ENCODE data around the gene FGFR1OP2.

DNA sequence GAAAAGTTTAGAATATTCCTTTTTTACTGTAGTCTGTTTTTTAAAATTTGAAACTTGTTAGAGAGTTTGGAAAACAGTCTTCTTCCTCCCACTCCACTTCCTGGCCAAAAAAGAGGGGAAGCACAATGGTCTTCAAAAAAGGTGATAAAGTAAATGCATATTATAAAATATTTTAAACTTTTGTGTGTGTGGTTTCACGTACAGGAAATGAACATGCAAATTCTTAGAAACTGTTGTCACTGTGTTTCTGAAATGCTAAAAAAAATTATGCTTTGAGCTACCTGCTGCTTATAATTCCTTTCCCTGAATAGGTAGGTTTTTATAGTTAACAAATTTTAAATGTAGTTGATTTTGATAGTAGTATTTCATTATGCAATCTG is 2.9 kb downstream of the FGFR1OP2 start:
- TF ChIP-seq, protein P1, sequence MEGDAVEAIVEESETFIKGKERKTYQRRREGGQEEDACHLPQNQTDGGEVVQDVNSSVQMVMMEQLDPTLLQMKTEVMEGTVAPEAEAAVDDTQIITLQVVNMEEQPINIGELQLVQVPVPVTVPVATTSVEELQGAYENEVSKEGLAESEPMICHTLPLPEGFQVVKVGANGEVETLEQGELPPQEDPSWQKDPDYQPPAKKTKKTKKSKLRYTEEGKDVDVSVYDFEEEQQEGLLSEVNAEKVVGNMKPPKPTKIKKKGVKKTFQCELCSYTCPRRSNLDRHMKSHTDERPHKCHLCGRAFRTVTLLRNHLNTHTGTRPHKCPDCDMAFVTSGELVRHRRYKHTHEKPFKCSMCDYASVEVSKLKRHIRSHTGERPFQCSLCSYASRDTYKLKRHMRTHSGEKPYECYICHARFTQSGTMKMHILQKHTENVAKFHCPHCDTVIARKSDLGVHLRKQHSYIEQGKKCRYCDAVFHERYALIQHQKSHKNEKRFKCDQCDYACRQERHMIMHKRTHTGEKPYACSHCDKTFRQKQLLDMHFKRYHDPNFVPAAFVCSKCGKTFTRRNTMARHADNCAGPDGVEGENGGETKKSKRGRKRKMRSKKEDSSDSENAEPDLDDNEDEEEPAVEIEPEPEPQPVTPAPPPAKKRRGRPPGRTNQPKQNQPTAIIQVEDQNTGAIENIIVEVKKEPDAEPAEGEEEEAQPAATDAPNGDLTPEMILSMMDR (IDR thresholded peaks at IDR 0.05 in 4 of 5, conservative IDR thresholded peaks at IDR 0.05 in 1 of 5): no peak
- no peak for TF ChIP-seq POLR2A (IDR thresholded peaks at IDR 0.05)

Data from gastrocnemius medialis (tissue), 4 donors.